Loucy (cell line): ENCODE data around the gene CC2D2A.

Source experiments
- CTCF ChIP-seq: fragments of 200-600 bp; sonication (generic); conservative IDR thresholded peaks from 2 replicates; pipeline ENCODE4 v1.5.1; 2014; ENCODE audit warnings: mild to moderate bottlenecking, antibody characterized with exemption, low read length
- EZH2phosphoT487 ChIP-seq: fragments of 200-600 bp; IDR thresholded peaks from 2 replicates; pipeline ENCODE4 v1.6.1; 2018; ENCODE audit warnings: antibody characterized with exemption, mild to moderate bottlenecking, moderate library complexity, borderline replicate concordance

DNA sequence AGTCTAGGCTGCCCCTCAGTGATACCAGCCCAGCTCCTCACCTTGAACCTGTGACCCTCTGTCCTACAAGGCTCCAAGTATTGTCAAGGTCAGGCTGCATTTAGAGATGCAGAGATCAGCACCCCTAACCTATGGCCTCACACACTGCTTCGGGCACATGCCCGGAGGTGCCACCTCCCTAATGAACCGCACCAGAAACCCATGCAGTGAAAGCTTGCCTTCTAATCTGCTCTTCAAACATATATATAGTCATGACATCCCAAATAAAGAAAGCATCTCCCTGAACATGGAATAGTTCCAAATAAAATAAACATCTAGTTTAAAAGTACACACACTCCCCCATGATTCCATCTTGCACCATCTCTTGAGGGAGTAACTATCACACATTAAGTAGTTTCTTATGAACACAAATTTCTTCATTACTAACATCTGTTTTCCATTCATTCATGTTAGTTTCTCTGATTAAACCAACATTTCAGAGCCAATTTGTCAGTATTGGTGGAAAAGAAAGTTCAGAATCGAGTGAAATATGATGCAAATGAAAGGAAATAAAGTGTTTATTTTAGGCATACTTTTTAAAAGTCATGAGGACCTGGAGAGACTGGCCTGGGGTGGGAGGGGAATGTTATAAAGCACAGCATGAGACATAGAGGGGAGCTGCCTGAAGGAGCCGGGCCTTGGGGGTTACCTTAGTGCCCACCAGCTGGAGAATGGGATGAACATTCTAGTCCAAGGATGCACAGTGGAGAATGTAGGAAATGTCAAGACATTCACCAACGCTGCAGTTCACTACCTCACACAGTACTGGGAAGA is 19.2 kb downstream of the CC2D2A start:
- no peak for TF ChIP-seq CTCF
- no peak for TF ChIP-seq EZH2phosphoT487
